GM06990 (cell line): ENCODE measurements around the gene DST.

Experiments
- DNase-seq: peaks from one replicate; pipeline ENCODE4 v3.0.0-alpha.2; 2011; ENCODE audit not compliant: insufficient read length; ENCODE audit errors: extremely low read depth
- H3K27me3 ChIP-seq: replicated peaks from 2 replicates; pipeline ENCODE4 v1.6.0; 2011; ENCODE audit warnings: low read length; ENCODE audit not compliant: control insufficient read depth, insufficient read depth
- H3K36me3 ChIP-seq: 2 replicates; pipeline ENCODE4 v1.5.1; 2011; ENCODE audit warnings: low read length; ENCODE audit not compliant: control insufficient read depth, insufficient read depth
- H3K4me3 ChIP-seq: replicated peaks from 2 replicates; pipeline ENCODE4 v1.5.1; 2011; ENCODE audit warnings: low read depth, mild to moderate bottlenecking, control low read depth, low read length
- TF ChIP-seq, protein P1 (sequence below): IDR thresholded peaks from 2 replicates; pipeline ENCODE4 v1.5.1; 2011; ENCODE audit warnings: low read length, control low read depth, mild to moderate bottlenecking, inconsistent platforms; ENCODE audit not compliant: insufficient read depth, poor library complexity, severe bottlenecking

DST gene

DNA sequence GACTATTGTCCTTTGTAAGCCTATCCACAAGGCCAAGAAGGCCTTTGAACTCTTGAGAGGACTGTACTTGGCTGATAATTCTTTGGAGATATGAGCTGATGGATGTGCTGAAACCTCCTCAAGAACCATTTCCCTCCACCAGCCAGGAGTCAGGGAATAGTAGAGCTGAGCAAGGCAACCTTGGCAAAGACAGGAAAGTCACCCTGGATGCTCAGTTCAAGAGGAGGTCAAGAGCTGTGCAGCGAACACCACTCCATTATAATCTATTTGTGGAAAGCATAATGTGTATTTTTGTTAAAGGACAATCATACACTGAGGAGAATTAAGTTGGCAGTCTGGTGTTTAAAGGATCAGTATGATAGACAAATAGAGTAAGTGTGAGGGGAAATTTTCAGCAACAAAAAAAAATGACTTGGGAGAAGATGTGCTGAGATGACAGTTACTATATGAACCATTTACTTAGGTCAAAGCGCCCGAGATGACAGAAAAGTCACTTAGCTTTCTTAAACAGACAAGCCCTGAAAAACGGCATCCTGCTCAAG, 218.1 kb downstream of the DST start:
- no peaks in the 10 kb centered on the region for H3K36me3 ChIP-seq
- no peak overlapping the region for H3K4me3 ChIP-seq
- no peaks in the 10 kb centered on the region for H3K27me3 ChIP-seq
- DNase-seq = no peak
- TF ChIP-seq, protein P1, sequence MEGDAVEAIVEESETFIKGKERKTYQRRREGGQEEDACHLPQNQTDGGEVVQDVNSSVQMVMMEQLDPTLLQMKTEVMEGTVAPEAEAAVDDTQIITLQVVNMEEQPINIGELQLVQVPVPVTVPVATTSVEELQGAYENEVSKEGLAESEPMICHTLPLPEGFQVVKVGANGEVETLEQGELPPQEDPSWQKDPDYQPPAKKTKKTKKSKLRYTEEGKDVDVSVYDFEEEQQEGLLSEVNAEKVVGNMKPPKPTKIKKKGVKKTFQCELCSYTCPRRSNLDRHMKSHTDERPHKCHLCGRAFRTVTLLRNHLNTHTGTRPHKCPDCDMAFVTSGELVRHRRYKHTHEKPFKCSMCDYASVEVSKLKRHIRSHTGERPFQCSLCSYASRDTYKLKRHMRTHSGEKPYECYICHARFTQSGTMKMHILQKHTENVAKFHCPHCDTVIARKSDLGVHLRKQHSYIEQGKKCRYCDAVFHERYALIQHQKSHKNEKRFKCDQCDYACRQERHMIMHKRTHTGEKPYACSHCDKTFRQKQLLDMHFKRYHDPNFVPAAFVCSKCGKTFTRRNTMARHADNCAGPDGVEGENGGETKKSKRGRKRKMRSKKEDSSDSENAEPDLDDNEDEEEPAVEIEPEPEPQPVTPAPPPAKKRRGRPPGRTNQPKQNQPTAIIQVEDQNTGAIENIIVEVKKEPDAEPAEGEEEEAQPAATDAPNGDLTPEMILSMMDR = no peak

DNA sequence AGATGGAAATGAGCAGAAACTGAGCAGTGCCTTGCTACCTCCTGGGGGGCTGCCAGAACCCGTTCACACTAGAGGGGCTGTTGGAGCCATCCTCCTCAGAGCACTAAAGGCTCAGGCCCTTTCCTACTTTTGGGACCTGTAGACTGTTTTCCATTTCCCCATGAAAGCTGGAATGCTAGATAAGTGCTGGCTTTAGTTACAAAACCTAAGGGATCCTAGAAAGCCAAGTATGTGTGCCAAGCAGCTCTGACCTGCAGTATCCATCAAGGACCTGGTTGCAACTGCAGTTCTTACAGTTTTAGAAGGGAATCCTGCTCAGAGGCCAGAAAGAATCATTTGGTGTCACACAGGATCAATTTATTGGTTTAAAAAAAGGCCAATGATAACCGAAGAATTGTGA, 218.6 kb downstream of the DST start:
- no peaks in the 10 kb centered on the region for H3K27me3 ChIP-seq
- TF ChIP-seq, protein P1 = no peak
- no peak for DNase-seq
- H3K4me3 ChIP-seq = no peak overlapping the region
- H3K36me3 ChIP-seq = no peaks in the 10 kb centered on the region

DNA sequence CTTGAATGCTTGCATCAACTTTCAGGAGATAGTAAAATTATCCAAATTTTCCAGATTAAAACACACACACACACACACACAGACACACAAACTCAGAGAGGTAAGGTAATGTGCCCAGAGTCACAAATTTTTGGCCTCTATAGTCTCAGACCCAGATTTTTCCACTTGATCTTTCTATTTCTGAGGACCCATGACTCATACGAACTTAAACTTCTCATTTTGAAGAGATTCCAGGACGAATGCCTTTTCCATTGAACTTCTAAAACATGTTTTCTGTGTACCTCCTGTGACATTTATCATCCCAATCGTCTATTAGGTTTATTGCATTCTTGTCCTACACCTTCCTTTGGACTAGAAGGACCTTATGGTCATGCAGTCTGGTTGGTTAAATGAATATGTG, 222.4 kb downstream of the DST start:
- TF ChIP-seq, protein P1 = no peak
- no peaks in the 10 kb centered on the region for H3K27me3 ChIP-seq
- H3K36me3 ChIP-seq = no peaks in the 10 kb centered on the region
- DNase-seq = no peak
- no peak overlapping the region for H3K4me3 ChIP-seq

DNA sequence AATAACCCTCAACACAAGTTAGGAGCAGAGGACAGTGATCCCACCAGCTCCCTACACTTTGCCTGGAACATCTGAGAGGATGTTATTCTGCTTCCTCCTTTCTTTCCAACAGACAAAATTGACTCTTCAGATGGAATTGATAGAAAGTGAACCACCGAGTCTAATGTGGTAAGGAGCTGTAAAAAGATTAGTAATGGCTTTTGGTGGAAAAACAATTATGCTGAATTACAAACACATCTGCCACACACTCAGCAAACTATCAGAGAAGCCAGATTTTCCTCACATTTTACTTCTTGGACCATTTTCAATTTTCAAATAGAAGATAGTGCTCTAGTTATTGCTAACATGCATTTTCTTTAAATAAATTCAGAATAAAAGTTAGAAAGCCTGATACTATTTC, 223.5 kb downstream of the DST start:
- H3K27me3 ChIP-seq = no peaks in the 10 kb centered on the region
- no peaks in the 10 kb centered on the region for H3K36me3 ChIP-seq
- no peak for DNase-seq
- TF ChIP-seq, protein P1 = no peak
- no peak overlapping the region for H3K4me3 ChIP-seq

DNA sequence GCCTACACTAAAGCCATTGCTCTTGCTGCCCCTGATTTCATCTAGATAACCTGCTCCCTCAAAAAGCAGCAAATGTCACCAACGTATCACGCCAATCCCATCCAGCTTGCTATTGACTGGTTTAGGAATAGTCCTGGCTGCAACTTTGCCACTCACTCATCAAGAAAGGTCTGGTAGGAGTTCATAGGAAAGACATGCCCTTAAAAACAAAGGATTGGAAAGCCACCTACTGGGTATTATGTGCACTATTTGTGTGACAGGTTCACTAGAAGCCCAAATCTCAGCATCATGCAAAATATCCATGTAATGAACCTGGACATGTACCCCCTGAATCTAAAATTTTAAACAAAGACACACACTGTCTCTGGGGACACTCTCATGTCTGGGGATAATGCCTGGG, 224.9 kb downstream of the DST start:
- TF ChIP-seq, protein P1 = peak; percentile 18

DNA sequence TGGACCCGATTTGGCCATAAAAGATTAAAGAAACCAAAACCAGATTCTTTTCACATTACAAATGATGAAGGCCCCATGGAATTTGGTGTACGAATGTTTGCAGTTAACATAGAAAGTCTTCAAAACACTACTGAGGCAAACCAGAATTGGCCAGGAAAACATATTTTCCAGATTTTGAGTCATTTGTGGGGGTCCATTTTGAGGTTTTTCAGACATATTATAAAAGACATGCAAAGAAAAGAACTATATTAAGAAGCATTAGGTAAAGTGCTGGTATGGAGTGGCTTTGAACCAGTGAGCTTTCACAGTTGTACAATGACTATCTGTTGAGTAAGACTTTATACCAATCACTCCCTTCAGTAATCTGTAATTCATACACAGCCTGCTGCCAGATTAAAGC, 226.4 kb downstream of the DST start:
- Histone ChIP-seq H3K36me3 (no peaks in the 10 kb centered on the region), H3K27me3 (no peaks in the 10 kb centered on the region), H3K4me3 (no peak overlapping the region)
- TF ChIP-seq, protein P1 = no peak
- DNase-seq = no peak

More for the DNA sequence above, 224.9 kb downstream of the DST start:
- H3K4me3 ChIP-seq = no peak overlapping the region
- DNase-seq = no peak
- no peaks in the 10 kb centered on the region for H3K36me3 ChIP-seq
- H3K27me3 ChIP-seq = no peaks in the 10 kb centered on the region
